Loucy (cell line): ENCODE data around the gene JAG1.

Experiments
- EZH2phosphoT487 ChIP-seq: fragments of 200-600 bp; IDR thresholded peaks from 2 replicates; pipeline ENCODE4 v1.6.1; 2018; ENCODE audit warnings: antibody characterized with exemption, mild to moderate bottlenecking, moderate library complexity, borderline replicate concordance
- TF ChIP-seq, protein P1 (sequence below): fragments of 200-600 bp; sonication (generic); conservative IDR thresholded peaks from 2 replicates; pipeline ENCODE4 v1.5.1; 2014; ENCODE audit warnings: mild to moderate bottlenecking, antibody characterized with exemption, low read length

DNA sequence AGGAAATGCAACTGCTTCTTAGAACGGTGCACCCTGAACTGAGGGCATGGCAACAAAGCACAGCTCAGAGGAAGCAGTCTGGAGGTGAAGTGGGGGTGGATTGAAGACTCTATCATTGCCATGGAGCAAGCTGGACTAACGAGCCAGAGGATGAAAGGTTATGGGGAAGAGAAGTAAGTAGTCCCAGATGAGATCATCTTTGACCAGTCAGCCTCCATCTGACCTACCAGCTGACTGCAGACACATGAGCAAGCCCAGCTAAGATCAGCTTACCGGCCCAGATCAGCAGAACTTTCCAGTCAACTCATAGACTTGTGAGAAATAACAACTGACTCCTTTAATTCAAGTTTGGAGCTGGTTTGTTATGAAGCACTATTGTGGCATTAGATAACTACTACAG lies 9.1 kb upstream of the JAG1 start:
- TF ChIP-seq, protein P1, sequence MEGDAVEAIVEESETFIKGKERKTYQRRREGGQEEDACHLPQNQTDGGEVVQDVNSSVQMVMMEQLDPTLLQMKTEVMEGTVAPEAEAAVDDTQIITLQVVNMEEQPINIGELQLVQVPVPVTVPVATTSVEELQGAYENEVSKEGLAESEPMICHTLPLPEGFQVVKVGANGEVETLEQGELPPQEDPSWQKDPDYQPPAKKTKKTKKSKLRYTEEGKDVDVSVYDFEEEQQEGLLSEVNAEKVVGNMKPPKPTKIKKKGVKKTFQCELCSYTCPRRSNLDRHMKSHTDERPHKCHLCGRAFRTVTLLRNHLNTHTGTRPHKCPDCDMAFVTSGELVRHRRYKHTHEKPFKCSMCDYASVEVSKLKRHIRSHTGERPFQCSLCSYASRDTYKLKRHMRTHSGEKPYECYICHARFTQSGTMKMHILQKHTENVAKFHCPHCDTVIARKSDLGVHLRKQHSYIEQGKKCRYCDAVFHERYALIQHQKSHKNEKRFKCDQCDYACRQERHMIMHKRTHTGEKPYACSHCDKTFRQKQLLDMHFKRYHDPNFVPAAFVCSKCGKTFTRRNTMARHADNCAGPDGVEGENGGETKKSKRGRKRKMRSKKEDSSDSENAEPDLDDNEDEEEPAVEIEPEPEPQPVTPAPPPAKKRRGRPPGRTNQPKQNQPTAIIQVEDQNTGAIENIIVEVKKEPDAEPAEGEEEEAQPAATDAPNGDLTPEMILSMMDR: no peak
- no peak for TF ChIP-seq EZH2phosphoT487
